Measurements from ENCODE around the gene ECE1. TPM values are rescaled to one million over a fixed set of nuclear protein-coding genes. Genes with fewer than 3 reads are reported as not detected.

Gene ECE1
- total and polyA plus RNA-seq, 10 of the 15 experiments (the other 5 are each of a cell fraction or from before 2014, with no cell fraction given), result 0.97 to 81.0 (median 37.0) TPM

DNA sequence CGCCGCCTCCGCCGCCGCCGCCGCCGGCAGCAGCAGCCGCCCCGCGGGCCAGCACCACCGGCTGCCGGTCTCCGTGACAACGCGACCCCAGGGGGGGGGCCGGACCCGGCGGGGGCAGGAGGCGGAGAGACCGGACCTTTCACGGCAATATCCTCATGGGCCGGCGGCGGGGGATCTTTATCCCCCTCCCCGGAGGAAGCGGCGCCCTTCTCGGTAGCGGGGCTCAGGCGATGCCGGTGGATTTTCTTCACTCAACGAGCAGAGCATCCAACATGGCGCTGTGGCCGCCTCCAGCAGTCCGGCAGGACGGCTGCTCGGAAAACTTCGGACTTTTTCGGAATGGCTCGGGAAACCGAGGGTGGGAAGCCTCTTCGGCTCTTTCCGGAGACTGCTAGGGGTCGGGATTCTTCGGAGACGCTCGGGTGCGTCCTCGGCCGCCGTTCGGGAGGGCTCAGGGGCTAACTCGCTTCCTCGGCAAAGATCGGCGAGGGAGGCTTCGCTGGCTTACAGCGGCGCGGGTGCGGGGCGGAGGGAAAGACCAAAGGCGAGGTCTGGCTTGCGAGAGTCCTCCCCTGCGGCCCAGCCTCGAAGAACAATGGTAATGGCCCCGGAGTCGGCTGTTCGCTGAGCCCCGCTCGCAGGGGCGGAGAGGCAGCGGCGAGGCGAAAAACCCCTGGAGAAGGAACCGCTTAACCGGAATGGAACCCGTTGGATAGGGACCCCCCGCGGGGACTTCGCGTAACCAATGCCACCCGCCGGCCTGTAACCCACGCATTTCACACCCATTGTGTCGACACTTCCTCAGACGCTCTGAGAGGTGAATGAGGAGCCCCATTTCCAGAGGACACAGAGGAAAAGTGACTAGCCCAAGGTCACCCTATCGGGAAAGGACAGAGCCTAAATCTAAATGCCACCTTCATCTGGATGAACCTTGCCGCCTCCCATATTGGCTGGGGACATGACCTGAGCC, 113.4 kb downstream of the ECE1 start, which contains the start of gene EIF4G3 (continued):
- TF ChIP-seq CTCF (IDR thresholded peaks at IDR 0.05 in 2 of 3, conservative IDR thresholded peaks at IDR 0.05 in 1 of 3; ENCODE audit: control insufficient read depth in 2 of 3, extremely low read depth in 1 of 3, insufficient read depth in 1 of 3, low read depth in 3 of 3, low read length in 3 of 3), result no peak
- no peak for TF ChIP-seq TBL1XR1 (IDR thresholded peaks at IDR 0.05; ENCODE audit: low read depth, low read length)
- TF ChIP-seq ZZZ3 (IDR thresholded peaks at IDR 0.05; ENCODE audit: control insufficient read depth, insufficient read length, low read depth), result no peak
- no peak for TF ChIP-seq SIX5 (IDR thresholded peaks at IDR 0.05; ENCODE audit: low read depth, low read length, severe bottlenecking)
- TF ChIP-seq ZBTB40 (IDR thresholded peaks at IDR 0.05; ENCODE audit: borderline replicate concordance), result no peak; the same call in 1 of the 2 replicates
- TF ChIP-seq RB1 (IDR thresholded peaks at IDR 0.05; ENCODE audit: borderline replicate concordance), result peak; percentile 78; the same call in 1 of the 2 replicates
- TF ChIP-seq, protein P1, sequence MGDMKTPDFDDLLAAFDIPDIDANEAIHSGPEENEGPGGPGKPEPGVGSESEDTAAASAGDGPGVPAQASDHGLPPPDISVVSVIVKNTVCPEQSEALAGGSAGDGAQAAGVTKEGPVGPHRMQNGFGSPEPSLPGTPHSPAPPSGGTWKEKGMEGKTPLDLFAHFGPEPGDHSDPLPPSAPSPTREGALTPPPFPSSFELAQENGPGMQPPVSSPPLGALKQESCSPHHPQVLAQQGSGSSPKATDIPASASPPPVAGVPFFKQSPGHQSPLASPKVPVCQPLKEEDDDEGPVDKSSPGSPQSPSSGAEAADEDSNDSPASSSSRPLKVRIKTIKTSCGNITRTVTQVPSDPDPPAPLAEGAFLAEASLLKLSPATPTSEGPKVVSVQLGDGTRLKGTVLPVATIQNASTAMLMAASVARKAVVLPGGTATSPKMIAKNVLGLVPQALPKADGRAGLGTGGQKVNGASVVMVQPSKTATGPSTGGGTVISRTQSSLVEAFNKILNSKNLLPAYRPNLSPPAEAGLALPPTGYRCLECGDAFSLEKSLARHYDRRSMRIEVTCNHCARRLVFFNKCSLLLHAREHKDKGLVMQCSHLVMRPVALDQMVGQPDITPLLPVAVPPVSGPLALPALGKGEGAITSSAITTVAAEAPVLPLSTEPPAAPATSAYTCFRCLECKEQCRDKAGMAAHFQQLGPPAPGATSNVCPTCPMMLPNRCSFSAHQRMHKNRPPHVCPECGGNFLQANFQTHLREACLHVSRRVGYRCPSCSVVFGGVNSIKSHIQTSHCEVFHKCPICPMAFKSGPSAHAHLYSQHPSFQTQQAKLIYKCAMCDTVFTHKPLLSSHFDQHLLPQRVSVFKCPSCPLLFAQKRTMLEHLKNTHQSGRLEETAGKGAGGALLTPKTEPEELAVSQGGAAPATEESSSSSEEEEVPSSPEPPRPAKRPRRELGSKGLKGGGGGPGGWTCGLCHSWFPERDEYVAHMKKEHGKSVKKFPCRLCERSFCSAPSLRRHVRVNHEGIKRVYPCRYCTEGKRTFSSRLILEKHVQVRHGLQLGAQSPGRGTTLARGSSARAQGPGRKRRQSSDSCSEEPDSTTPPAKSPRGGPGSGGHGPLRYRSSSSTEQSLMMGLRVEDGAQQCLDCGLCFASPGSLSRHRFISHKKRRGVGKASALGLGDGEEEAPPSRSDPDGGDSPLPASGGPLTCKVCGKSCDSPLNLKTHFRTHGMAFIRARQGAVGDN (IDR thresholded peaks at IDR 0.05), result peak; percentile 80
- no peak for TF ChIP-seq TCF7 (IDR thresholded peaks at IDR 0.05; ENCODE audit: borderline replicate concordance)
- no peak for TF ChIP-seq USF2 (IDR thresholded peaks at IDR 0.05; ENCODE audit: borderline replicate concordance, low read depth, low read length)
- peak; percentile 95; the same call in 1 of the 2 replicates for TF ChIP-seq HDGF (IDR thresholded peaks at IDR 0.05)
- no peak; the same call in 1 of the 2 replicates for TF ChIP-seq KAT2A (conservative IDR thresholded peaks at IDR 0.05; ENCODE audit: control insufficient read depth, low read depth, low read length)
- TF ChIP-seq RCOR1 (conservative IDR thresholded peaks at IDR 0.05; ENCODE audit: low read depth, low read length), result no peak
- peak; percentile 7; the same call in 1 of the 3 replicates for TF ChIP-seq POU2F2 (IDR thresholded peaks at IDR 0.05; ENCODE audit: borderline replicate concordance, low read depth, low read length)
- no peak for TF ChIP-seq SIN3A (IDR thresholded peaks at IDR 0.05; ENCODE audit: low read depth, low read length)
- TF ChIP-seq KDM1A (IDR thresholded peaks at IDR 0.05; ENCODE audit: borderline replicate concordance), result no peak
- peak; percentile 78; the same call in 1 of the 2 replicates for TF ChIP-seq NBN (IDR thresholded peaks at IDR 0.05)
- TF ChIP-seq SMC3 (IDR thresholded peaks at IDR 0.05; ENCODE audit: borderline replicate concordance, low read length), result no peak
- TF ChIP-seq POLR2AphosphoS5 (IDR thresholded peaks at IDR 0.05; ENCODE audit: low read length), result peak; percentile 92

Measured in GM12878 (cell line).